DMS 273 treated with DMSO at 0.1 percent for 48 hours (cell line): ENCODE measurements around the gene IL4.
A peak's percentile ranks its signal among the peaks of the same experiment; 100 is the strongest.
"Not testable (repeated sequence)": the region's sequence is repeated elsewhere in the genome, so short reads cannot be mapped to it uniquely, and the experiment has no call there.

Experiments
- DNase-seq: peaks from one replicate; lab custom pipeline; 2025; lab: John Stamatoyannopoulos, UW

The IL4 gene

GRCh38 chr5:132673939-132674630 lies at the start of gene IL4:
Gene IL4 (plus strand): TSS chr5:132673989. CDS start chr5:132674051, 62 bp downstream.
- DNase-seq, result no peak

GRCh38 chr5:132627470-132627869 lies 46.3 kb upstream of the IL4 start:
- no peak for DNase-seq

- no peak for DNase-seq
Measured at GRCh38 chr5:132628814-132629213, 45.0 kb upstream of the IL4 start.

GRCh38 chr5:132629230-132629944 lies 44.4 kb upstream of the IL4 start:
- DNase-seq, result no peak

GRCh38 chr5:132633587-132633986 lies 40.2 kb upstream of the IL4 start:
- DNase-seq, result not testable (repeated sequence)

GRCh38 chr5:132635873-132636272 lies 37.9 kb upstream of the IL4 start:
- no peak for DNase-seq

GRCh38 chr5:132637241-132637640 lies 36.5 kb upstream of the IL4 start:
- DNase-seq, result no peak

GRCh38 chr5:132639706-132640130 lies 34.1 kb upstream of the IL4 start:
- no peak for DNase-seq

GRCh38 chr5:132640613-132641012 lies 33.2 kb upstream of the IL4 start:
- no peak for DNase-seq

- DNase-seq, result no peak
Measured at GRCh38 chr5:132641241-132641723, 32.5 kb upstream of the IL4 start.

- no peak for DNase-seq
Measured at GRCh38 chr5:132641841-132642240, 31.9 kb upstream of the IL4 start.

GRCh38 chr5:132644177-132644576 lies 29.6 kb upstream of the IL4 start:
- no peak for DNase-seq

GRCh38 chr5:132646583-132647266 lies 27.1 kb upstream of the IL4 start:
- no peak for DNase-seq

- DNase-seq, result no peak
Measured at GRCh38 chr5:132647473-132647872, 26.3 kb upstream of the IL4 start.

GRCh38 chr5:132648355-132648754 lies 25.4 kb upstream of the IL4 start:
- DNase-seq, result no peak

- no peak for DNase-seq
Measured at GRCh38 chr5:132651838-132652469, 21.8 kb upstream of the IL4 start.

GRCh38 chr5:132653716-132654115 lies 20.1 kb upstream of the IL4 start:
- DNase-seq, result peak; percentile 33

GRCh38 chr5:132655821-132656773 lies 17.7 kb upstream of the IL4 start:
- DNase-seq, result no peak

- DNase-seq, result no peak
Measured at GRCh38 chr5:132656774-132657355, 16.9 kb upstream of the IL4 start.

- DNase-seq, result no peak
Measured at GRCh38 chr5:132657676-132658380, 16.0 kb upstream of the IL4 start, which contains the start of gene IL13. Gene IL13 (plus strand): TSS chr5:132658173. CDS start chr5:132658187, 14 bp downstream.
